GM21723 (cell line): ENCODE measurements around the gene CDC45.

Experiments used
- ATAC-seq: cut with Tn5 transposase; IDR thresholded peaks from one replicate; pipeline ENCODE4 v1.9.1; 2021; ENCODE audit warnings: mild to moderate bottlenecking, moderate library complexity; ENCODE audit not compliant: unreplicated experiment

CDC45 gene

GRCh38 chr22:19553201-19553600 lies 73.5 kb downstream of the CDC45 start:
- ATAC-seq, result no peak

- ATAC-seq, result no peak
Measured at GRCh38 chr22:19554834-19555404, 75.2 kb downstream of the CDC45 start.

- ATAC-seq, result no peak
Measured at GRCh38 chr22:19555651-19556050, 75.9 kb downstream of the CDC45 start.

- no peak for ATAC-seq
Measured at GRCh38 chr22:19556963-19557545, 77.3 kb downstream of the CDC45 start.

DNA sequence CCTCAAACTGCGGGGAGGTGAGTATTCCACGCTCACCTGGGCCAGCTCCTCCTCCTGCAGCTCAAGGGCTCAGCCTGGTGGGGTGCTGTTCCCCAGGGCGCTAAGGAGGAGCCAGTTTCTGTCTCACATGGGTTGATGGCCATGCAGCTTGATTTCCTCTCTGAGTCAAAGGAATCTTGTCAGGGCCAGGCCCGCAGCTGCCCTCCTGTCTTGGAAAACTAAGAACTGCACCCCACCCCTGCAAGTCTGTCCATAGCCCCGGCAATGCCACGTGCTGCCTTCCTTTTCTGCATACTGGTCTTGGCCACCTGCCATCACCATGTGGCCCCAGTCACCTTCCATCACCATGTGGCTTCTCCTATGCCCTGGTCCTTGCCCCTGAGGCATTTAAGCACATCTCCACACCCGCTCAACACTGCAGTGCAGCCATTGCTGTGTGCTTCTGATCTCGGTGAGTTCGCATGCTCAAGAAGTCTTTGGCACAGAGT lies 79.6 kb downstream of the CDC45 start:
- ATAC-seq, result no peak

DNA sequence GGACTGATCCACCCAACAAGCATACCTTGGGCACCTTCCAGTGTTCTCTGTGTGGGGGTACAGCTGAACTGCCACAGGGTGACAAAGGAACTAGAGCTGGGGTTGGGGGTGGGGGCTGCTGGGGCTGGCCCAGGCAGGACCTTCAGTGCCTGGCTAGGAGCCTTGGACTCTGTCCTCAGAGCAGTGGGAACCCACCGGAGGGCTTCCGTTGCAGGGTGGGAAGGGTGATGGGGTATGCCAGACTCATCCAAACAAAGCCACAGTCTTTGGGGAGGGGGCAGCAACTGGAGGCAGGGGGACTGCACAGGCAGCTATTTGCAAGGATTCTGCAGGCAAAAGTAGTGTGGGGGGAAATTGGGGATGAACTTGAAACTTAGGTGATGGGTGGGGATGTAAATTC lies 80.2 kb downstream of the CDC45 start:
- ATAC-seq, result no peak

GRCh38 chr22:19565382-19566278 lies 85.9 kb downstream of the CDC45 start:
- no peak for ATAC-seq

DNA sequence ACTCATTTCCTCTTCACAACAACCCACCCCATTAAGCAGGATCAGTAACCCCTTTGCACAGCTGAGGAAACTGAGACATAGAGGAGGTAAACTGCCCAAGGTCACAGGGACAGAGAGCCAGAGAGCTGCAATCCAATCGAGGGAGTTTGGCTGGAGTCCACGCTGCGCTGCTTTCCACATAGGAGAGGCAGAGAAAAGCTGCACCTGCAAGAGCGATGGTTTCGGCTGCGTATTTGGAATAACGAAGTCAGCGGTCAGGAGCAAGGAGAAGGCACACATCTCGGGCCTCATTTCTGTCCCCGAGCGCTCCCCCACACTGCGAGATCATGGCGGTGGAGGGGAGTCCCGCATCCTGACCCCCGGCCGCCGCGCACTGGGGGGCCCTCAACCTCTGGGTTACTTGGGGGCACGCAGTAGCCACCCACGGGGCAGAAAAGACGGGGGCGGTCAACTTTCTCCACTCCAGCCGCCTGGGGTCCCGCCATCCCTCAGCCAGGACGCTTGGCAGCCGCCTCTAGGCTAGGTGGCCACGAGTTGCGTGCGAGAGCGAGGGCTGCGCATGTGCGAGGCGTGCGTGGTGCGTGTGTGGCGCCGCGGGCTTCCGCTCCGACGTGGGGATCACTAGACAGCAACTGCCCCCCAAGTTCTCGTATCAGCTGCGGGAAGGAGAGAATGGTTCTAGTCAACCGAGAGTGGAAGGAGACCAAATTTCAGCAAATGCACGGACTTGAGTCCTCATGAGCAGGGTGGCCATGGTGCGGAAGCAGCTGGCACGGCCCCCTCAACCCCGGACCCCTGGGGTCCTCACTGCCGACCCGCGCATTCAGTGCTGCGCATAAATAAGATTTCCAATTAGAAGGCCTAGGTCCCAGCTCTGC lies 86.8 kb downstream of the CDC45 start:
- no peak for ATAC-seq

DNA sequence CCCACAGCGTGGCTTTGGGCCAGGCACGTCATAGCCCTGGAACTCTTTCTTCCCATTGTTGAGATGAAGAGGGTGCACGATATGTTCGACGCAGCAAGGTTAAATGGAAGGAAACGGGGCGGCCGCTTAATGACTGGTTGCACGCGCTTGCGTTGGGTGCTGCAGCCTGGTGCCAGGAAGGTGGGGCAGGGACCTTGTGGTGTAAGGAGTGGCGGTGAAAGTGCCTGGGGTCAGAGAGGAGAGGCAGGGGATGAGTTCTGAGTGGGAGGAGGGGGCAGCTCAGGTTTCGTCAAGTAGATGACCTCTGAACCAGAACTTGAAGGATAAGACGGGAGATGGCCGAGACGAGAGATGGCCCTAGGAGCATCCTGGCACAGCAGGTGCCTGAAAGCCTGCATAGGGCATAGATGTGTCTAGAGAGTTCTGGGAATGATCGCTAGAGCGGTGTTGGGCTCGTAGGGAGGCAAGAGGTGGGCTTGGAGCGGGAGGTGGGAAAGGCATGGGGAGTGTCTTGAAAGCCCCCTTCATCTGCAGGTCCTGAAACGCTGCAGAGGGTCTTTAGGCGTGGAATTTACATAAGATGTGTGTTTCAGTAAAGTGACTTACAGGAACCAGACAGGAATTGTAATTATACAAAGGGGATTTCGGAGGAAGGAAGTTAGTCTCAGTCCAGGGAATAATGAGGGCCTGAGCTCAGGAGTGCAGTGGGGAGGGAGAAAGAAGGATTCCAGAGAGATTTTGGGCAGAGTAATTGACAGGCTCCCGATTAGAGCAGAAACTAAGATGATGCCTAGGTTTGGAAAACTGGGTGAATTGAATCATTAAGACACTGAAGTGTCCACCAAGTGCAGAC lies 87.7 kb downstream of the CDC45 start:
- ATAC-seq, result no peak

- no peak for ATAC-seq
Measured at GRCh38 chr22:19568337-19569275, 88.9 kb downstream of the CDC45 start.

DNA sequence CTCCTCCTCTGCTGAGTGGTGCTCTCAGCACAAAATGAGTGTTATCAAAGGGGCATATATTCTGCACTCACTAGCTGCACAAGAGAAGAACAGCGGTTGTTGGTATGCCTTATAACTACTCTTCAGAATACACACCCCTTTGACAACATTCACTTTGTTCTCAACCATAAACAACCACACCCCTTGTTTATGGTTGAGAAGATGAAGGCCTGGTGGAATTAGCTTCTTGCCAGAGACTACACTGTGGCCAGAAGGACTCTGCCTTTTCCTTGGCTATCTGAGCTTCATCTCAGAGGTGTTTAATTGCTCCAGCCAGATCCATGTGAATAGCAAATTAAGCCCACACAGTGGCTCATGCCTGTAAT lies 89.5 kb downstream of the CDC45 start:
- ATAC-seq, result no peak

DNA sequence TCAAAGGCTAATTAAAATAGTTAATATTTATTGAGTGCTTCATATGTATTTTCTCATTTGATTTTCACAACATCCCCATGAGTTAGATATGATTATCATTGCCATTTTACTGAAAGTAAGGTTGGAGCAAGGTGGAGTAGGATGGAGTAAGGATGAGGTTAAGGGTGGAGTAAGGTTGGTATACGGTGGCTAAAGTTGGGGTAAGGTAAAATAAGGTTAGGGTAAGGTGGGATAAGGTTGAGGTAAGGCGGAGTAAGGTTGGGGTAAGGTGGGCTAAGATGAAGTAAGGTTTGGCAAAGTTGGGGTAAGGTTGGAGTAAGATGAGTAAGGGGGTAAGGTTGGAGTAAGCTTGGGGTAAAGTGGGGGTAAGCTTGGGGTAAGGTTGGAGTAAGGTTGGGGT lies 90.3 kb downstream of the CDC45 start:
- no peak for ATAC-seq
